PC-9 (cell line): ENCODE data around the gene ASCC3. TPM values are rescaled to one million over a fixed set of nuclear protein-coding genes. Genes with fewer than 3 reads are reported as not detected.
"Not testable (repeated sequence)": the region's sequence is repeated elsewhere in the genome, so short reads cannot be mapped to it uniquely, and the experiment has no call there.

Experiments used
- BruUV-seq: library from RNA; stranded (reverse); fragments of 400-500 nt; replicated peaks from 2 replicates; lab custom pipeline; 2021; lab: Mats Ljungman, UMichigan
- CTCF ChIA-PET: fragments of 300-600 bp; sonication (Branson Sonifier 250); formaldehyde crosslinking; loops from one replicate; lab custom pipeline; 2022; ENCODE audit warnings: antibody characterized with exemption; lab: Charles Lee
- POLR2A ChIA-PET: fragments of 300-600 bp; sonication (Branson Sonifier 250); formaldehyde crosslinking; loops from one replicate; lab custom pipeline; 2022; ENCODE audit warnings: antibody characterized with exemption; ENCODE audit not compliant: unreplicated experiment; lab: Charles Lee
- DNase-seq, 2 experiments: peaks; one replicate each; pipeline versions ENCODE4 v3.0.0 to v3.0.0-alpha.2; 2015 to 2022; ENCODE audit warnings: mixed read lengths in 1 of 2
- H2AFZ ChIP-seq: fragments of 200-600 bp; sonication (generic); 2 replicates; pipeline ENCODE4 v1.8.1; 2017; ENCODE audit warnings: antibody characterized with exemption
- H3F3A ChIP-seq: fragments of 200-600 bp; sonication (generic); 2 replicates; pipeline ENCODE4 v1.8.1; 2017; ENCODE audit warnings: antibody characterized with exemption, mild to moderate bottlenecking, low read depth; ENCODE audit not compliant: insufficient read depth
- H3K27ac ChIP-seq: fragments of 200-600 bp; sonication (generic); 2 replicates; pipeline ENCODE4 v1.6.1; 2016; ENCODE audit warnings: mixed run types
- H3K27me3 ChIP-seq: fragments of 200-600 bp; sonication (generic); 2 replicates; pipeline ENCODE4 v1.6.1; 2016; ENCODE audit warnings: low read depth, mixed run types; ENCODE audit not compliant: insufficient read depth
- H3K36me3 ChIP-seq: fragments of 200-600 bp; sonication (generic); 2 replicates; pipeline ENCODE4 v1.6.1; 2016; ENCODE audit warnings: low read depth, mixed run types
- H3K4me1 ChIP-seq: fragments of 200-600 bp; sonication (generic); replicated peaks from 2 replicates; pipeline ENCODE4 v1.6.1; 2016; ENCODE audit warnings: mixed run types; ENCODE audit not compliant: insufficient read depth
- H3K4me2 ChIP-seq: fragments of 200-600 bp; sonication (generic); 2 replicates; pipeline ENCODE4 v1.6.1; 2017; ENCODE audit warnings: mixed run types
- H3K4me3 ChIP-seq: fragments of 200-600 bp; sonication (generic); 2 replicates; pipeline ENCODE4 v1.6.1; 2016; ENCODE audit warnings: mixed run types
- H3K79me2 ChIP-seq: fragments of 200-600 bp; sonication (generic); 2 replicates; pipeline ENCODE4 v1.6.1; 2017; ENCODE audit warnings: low read depth, mixed run types
- H3K9me2 ChIP-seq: fragments of 200-600 bp; sonication (generic); 2 replicates; pipeline ENCODE4 v1.8.1; 2017; ENCODE audit warnings: mild to moderate bottlenecking; ENCODE audit not compliant: insufficient read depth
- H3K9me3 ChIP-seq: fragments of 200-600 bp; sonication (generic); 2 replicates; pipeline ENCODE4 v1.8.1; 2016; ENCODE audit warnings: low read depth; ENCODE audit not compliant: insufficient read depth
- H4K20me1 ChIP-seq: fragments of 200-600 bp; sonication (generic); 2 replicates; pipeline ENCODE4 v1.8.1; 2017; ENCODE audit not compliant: insufficient read depth
- EZH2 ChIP-seq: fragments of 200-600 bp; sonication (generic); IDR thresholded peaks from 2 replicates; pipeline ENCODE4 v1.8.0; 2017; ENCODE audit warnings: antibody characterized with exemption, low read depth
- intact Hi-C: fragments of 100-400 bp; cut with micrococcal nuclease; formaldehyde crosslinking; loops from one replicate; pipeline ENCODE4 v1.10.0; 2022; ENCODE audit not compliant: unreplicated experiment
- total RNA-seq: library from RNA; stranded (reverse); gene quantifications from 2 replicates; pipeline ENCODE4 v1.2.3, GENCODE V29; 2021
- TF ChIP-seq, protein P1 (sequence below): fragments of 200-600 bp; sonication (generic); conservative IDR thresholded peaks from 2 replicates; pipeline ENCODE4 v1.6.1; 2017; ENCODE audit warnings: mixed run types, antibody characterized with exemption, mild to moderate bottlenecking, moderate library complexity

ASCC3 gene
- total RNA-seq, 1 experiment from 2014 or later: 29.4 TPM

DNA sequence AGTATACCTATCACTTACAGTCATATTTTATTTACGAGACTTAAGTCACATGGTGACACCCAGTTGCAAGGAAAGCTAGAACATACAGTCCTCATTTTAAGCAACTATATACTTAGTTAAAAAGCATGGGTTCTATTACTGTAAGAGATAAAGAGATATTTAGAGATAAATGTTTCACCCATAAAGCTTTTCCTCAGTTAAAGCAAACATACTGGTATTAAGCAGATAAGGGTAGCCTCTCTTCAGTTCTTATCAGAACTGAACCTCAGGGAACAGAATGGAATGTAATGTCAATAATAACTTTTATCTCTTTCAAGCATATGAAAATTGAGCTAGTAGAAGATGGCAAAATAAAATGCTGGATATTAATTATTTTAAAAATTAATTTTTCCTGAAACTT, 9.9 kb upstream of the ASCC3 start:
- H3K9me2 ChIP-seq: no peaks in the 10 kb centered on the region
- ChIA-PET POLR2A (interaction anchor here (0.6 kb wide), 1 partner anchor 48 kb away, joined by 3 read pairs; no protein-coding TSS in a partner anchor), CTCF (no interaction called here)
- H3K9me3 ChIP-seq: no peaks in the 10 kb centered on the region
- no peaks in the 10 kb centered on the region for H3K27me3 ChIP-seq
- intact Hi-C loops: no loop called here
- no peaks in the 10 kb centered on the region for H3K79me2 ChIP-seq
- no peak for DNase-seq
- H3K4me1 ChIP-seq: no peaks in the 10 kb centered on the region
- H3K27ac ChIP-seq: no peak overlapping the region
- no peaks in the 10 kb centered on the region for H4K20me1 ChIP-seq
- no peak overlapping the region for H3K4me2 ChIP-seq
- H3K36me3 ChIP-seq: no peaks in the 10 kb centered on the region
- BruUV-seq: no TSS peak
- no peak overlapping the region for H3K4me3 ChIP-seq
- H2AFZ ChIP-seq: no peak overlapping the region
- no peaks in the 10 kb centered on the region for H3F3A ChIP-seq
- TF ChIP-seq, protein P1, sequence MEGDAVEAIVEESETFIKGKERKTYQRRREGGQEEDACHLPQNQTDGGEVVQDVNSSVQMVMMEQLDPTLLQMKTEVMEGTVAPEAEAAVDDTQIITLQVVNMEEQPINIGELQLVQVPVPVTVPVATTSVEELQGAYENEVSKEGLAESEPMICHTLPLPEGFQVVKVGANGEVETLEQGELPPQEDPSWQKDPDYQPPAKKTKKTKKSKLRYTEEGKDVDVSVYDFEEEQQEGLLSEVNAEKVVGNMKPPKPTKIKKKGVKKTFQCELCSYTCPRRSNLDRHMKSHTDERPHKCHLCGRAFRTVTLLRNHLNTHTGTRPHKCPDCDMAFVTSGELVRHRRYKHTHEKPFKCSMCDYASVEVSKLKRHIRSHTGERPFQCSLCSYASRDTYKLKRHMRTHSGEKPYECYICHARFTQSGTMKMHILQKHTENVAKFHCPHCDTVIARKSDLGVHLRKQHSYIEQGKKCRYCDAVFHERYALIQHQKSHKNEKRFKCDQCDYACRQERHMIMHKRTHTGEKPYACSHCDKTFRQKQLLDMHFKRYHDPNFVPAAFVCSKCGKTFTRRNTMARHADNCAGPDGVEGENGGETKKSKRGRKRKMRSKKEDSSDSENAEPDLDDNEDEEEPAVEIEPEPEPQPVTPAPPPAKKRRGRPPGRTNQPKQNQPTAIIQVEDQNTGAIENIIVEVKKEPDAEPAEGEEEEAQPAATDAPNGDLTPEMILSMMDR: no peak
- TF ChIP-seq EZH2: no peak

DNA sequence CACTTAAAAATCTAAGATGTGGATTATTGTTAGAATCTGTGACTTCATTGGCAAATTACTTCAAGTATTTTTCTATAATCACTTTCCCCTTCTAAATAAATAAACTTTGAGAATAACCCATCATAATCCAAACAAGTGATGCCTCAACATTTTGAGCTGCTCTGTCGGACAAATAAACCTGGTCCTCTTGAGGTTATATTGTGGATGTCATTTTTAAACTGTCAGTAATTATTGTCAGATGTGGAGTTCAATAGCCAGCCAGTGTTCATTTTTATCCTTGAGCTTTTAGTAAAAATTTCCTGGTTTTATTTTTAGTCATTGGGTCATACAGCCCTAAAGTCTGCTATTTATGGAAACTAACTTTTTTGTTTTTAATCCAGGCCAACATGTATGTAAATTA, 9.5 kb upstream of the ASCC3 start:
- intact Hi-C loops, BruUV-seq, DNase-seq: not testable (repeated sequence)

DNA sequence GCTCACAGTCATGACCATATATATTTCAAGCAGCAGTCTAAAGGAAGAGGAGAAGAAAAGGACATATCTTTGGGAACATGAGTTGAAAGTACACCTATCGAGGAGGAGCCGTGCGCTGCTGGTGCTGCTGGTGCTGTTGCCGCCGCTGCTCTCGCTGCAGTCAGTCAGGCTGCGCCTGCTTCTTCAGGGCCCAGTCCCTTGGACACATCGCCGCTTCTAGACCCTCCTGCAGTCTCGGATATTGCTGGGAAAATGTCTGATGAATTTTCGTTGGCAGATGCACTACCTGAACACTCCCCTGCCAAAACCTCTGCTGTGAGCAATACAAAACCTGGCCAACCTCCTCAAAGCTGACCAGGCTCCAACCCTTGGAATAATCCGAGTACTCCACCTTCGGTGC, 8.2 kb upstream of the ASCC3 start:
- no peaks in the 10 kb centered on the region for H3K9me3 ChIP-seq
- H3K4me1 ChIP-seq: no peaks in the 10 kb centered on the region
- ChIA-PET CTCF (no interaction called here), POLR2A (no interaction called here)
- H4K20me1 ChIP-seq: no peaks in the 10 kb centered on the region
- H3K4me2 ChIP-seq: no peak overlapping the region
- no peaks in the 10 kb centered on the region for H3K79me2 ChIP-seq
- TF ChIP-seq, protein P1: no peak
- no peak for TF ChIP-seq EZH2
- H3K27ac ChIP-seq: no peak overlapping the region
- H3K4me3 ChIP-seq: no peak overlapping the region
- H3K27me3 ChIP-seq: no peaks in the 10 kb centered on the region
- no peak overlapping the region for H2AFZ ChIP-seq
- no peaks in the 10 kb centered on the region for H3F3A ChIP-seq
- intact Hi-C loops: no loop called here
- BruUV-seq: no TSS peak
- DNase-seq: no peak
- H3K36me3 ChIP-seq: no peaks in the 10 kb centered on the region
- H3K9me2 ChIP-seq: no peaks in the 10 kb centered on the region

More for the DNA sequence above, 9.5 kb upstream of the ASCC3 start:
- H3F3A ChIP-seq, H4K20me1 ChIP-seq, H3K4me1 ChIP-seq, H3K27ac ChIP-seq, H3K36me3 ChIP-seq, POLR2A ChIA-PET, H3K79me2 ChIP-seq, H3K9me2 ChIP-seq, H3K4me3 ChIP-seq, H3K4me2 ChIP-seq, CTCF ChIA-PET, H2AFZ ChIP-seq, H3K9me3 ChIP-seq, H3K27me3 ChIP-seq: not testable (repeated sequence)

DNA sequence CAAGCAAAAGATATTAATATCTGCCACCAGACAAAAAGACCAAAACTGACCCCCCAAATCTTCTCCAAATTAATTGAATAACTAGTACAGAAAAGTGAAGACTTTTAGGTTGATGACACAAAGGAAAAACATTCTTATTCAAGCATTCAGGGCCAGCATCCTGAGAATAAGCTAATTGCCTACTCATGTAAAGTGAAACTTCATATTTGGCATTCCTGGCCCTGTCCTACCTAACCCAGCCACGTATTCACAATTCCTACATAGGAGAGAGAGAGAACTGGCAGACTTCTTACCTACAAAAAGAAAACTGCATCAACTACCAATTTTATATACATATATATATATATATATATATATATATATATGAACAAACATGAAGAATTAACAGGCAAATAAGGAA, 4.9 kb upstream of the ASCC3 start:
- no peaks in the 10 kb centered on the region for H3K9me3 ChIP-seq
- H3K36me3 ChIP-seq: no peaks in the 10 kb centered on the region
- no peak overlapping the region for H3K4me3 ChIP-seq
- no peaks in the 10 kb centered on the region for H4K20me1 ChIP-seq
- 0 out of 2 replicates have a peak, but pooled peaks cover 8% of the 10 kb centered on the region for H3K79me2 ChIP-seq
- H3F3A ChIP-seq: no peaks in the 10 kb centered on the region
- BruUV-seq: no TSS peak
- ChIA-PET POLR2A (no interaction called here), CTCF (interaction anchor here (0.6 kb wide), 1 partner anchor 827 kb away, joined by 3 read pairs; no protein-coding TSS in a partner anchor)
- intact Hi-C loops: no loop called here
- no peak overlapping the region for H3K4me2 ChIP-seq
- DNase-seq: no peak
- TF ChIP-seq EZH2: no peak
- TF ChIP-seq, protein P1: no peak
- no peak overlapping the region for H3K27ac ChIP-seq
- no peaks in the 10 kb centered on the region for H3K27me3 ChIP-seq
- H2AFZ ChIP-seq: no peak overlapping the region
- H3K9me2 ChIP-seq: no peaks in the 10 kb centered on the region
- H3K4me1 ChIP-seq: peaks cover 11% of the 10 kb centered on the region
